NB4 (cell line): ENCODE results near the gene PLXNC1.

Experiments
- DNase-seq: peaks from one replicate; pipeline ENCODE4 v3.0.0; 2010; ENCODE audit warnings: low read depth
- H3K4me3 ChIP-seq: one replicate; pipeline ENCODE4 v1.5.1; 2011; ENCODE audit warnings: mild to moderate bottlenecking, low read depth, low read length, moderate library complexity
- MYC ChIP-seq: IDR thresholded peaks from 2 replicates; pipeline ENCODE4 v1.6.1; 2011; ENCODE audit warnings: low read depth, low read length
- POLR2A ChIP-seq: IDR thresholded peaks from 2 replicates; pipeline ENCODE4 v1.6.1; 2011; ENCODE audit warnings: mild to moderate bottlenecking; ENCODE audit not compliant: insufficient read length; ENCODE audit errors: extremely low read depth
- TF ChIP-seq, protein P1 (sequence below): IDR thresholded peaks from 2 replicates; pipeline ENCODE4 v1.6.1; 2011; ENCODE audit warnings: low read depth, low read length
- TF ChIP-seq, protein P2 (sequence below): IDR thresholded peaks from one replicate; pipeline ENCODE4 v1.5.1; 2012; ENCODE audit warnings: low read depth, low read length

PLXNC1 gene

GRCh38 chr12:94225947-94226630, 77.7 kb downstream of the PLXNC1 start:
- no peak for DNase-seq
- TF ChIP-seq POLR2A (no peak), MYC (no peak)
- TF ChIP-seq, protein P1, sequence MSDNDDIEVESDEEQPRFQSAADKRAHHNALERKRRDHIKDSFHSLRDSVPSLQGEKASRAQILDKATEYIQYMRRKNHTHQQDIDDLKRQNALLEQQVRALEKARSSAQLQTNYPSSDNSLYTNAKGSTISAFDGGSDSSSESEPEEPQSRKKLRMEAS, result no peak
- TF ChIP-seq, protein P2, sequence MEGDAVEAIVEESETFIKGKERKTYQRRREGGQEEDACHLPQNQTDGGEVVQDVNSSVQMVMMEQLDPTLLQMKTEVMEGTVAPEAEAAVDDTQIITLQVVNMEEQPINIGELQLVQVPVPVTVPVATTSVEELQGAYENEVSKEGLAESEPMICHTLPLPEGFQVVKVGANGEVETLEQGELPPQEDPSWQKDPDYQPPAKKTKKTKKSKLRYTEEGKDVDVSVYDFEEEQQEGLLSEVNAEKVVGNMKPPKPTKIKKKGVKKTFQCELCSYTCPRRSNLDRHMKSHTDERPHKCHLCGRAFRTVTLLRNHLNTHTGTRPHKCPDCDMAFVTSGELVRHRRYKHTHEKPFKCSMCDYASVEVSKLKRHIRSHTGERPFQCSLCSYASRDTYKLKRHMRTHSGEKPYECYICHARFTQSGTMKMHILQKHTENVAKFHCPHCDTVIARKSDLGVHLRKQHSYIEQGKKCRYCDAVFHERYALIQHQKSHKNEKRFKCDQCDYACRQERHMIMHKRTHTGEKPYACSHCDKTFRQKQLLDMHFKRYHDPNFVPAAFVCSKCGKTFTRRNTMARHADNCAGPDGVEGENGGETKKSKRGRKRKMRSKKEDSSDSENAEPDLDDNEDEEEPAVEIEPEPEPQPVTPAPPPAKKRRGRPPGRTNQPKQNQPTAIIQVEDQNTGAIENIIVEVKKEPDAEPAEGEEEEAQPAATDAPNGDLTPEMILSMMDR, result no peak
- H3K4me3 ChIP-seq, result no peak overlapping the region

- H3K4me3 ChIP-seq, result no peak overlapping the region
- DNase-seq, result no peak
- no peak for TF ChIP-seq POLR2A
- TF ChIP-seq MYC, result no peak
- TF ChIP-seq, protein P2, result no peak
- TF ChIP-seq, protein P1, result no peak
These were observed 78.7 kb downstream of the PLXNC1 start for GRCh38 chr12:94227066-94227465.

- DNase-seq, result no peak
- TF ChIP-seq, protein P2, result no peak
- TF ChIP-seq, protein P1, result no peak
- no peak for TF ChIP-seq POLR2A
- TF ChIP-seq MYC, result no peak
These were observed 80.1 kb downstream of the PLXNC1 start for GRCh38 chr12:94228488-94228907.

DNA sequence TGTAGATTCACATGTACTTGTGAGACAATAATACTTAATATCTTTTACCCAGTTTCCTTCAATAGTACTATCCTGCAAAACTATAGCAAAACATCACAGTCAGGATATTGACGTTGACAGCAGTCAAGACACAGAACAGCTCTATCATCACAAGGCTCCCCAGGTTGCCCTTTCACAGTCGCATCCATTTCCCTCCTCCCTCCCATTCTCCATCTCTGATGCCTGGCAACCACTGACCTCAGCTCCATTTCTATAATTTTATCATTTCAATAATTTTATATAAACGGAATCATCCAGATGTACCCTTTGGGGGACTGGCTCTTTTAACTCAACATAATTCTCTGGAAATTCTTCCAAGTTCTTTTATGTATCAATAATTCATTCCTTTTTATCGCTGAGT, 81.5 kb downstream of the PLXNC1 start:
- no peak for DNase-seq
- TF ChIP-seq POLR2A, result no peak

More at GRCh38 chr12:94228488-94228907, 80.1 kb downstream of the PLXNC1 start:
- no peak overlapping the region for H3K4me3 ChIP-seq

GRCh38 chr12:94230357-94230905, 82.1 kb downstream of the PLXNC1 start:
- TF ChIP-seq, protein P1, result no peak
- TF ChIP-seq MYC, result no peak
- TF ChIP-seq, protein P2, result no peak
- TF ChIP-seq POLR2A, result no peak
- DNase-seq, result no peak
- H3K4me3 ChIP-seq, result no peak overlapping the region

More for the DNA sequence above, 81.5 kb downstream of the PLXNC1 start:
- no peak overlapping the region for H3K4me3 ChIP-seq

GRCh38 chr12:94231709-94232108, 83.3 kb downstream of the PLXNC1 start:
- no peak overlapping the region for H3K4me3 ChIP-seq
- TF ChIP-seq, protein P2, result no peak
- TF ChIP-seq POLR2A (no peak), MYC (no peak)
- TF ChIP-seq, protein P1, result no peak
- DNase-seq, result no peak
